AG04450 (cell line): ENCODE results near the gene EYA3. TPM values are rescaled to one million over a fixed set of nuclear protein-coding genes. Genes with fewer than 3 reads are reported as not detected.

Experiments
- CTCF ChIA-PET: fragments of 300-600, 350-600 bp; formaldehyde crosslinking; extraction: SDS; loops from one replicate; lab custom pipeline; 2022; ENCODE audit warnings: antibody characterized with exemption, inconsistent platforms; lab: Charles Lee
- POLR2A ChIA-PET: fragments of 350-600 bp; formaldehyde crosslinking; extraction: SDS; loops from one replicate; lab custom pipeline; 2021; ENCODE audit warnings: antibody characterized with exemption, inconsistent platforms; lab: Yijun Ruan, JAX
- DNase-seq: peaks from one replicate; pipeline ENCODE4 v3.0.0-alpha.2; 2011; ENCODE audit warnings: low read depth, low spot score
- H3K27ac ChIP-seq: one replicate; pipeline ENCODE4 v1.5.1; 2012; ENCODE audit warnings: low read depth, low read length, control low read depth
- H3K27me3 ChIP-seq: one replicate; pipeline ENCODE4 v1.6.0; 2012; ENCODE audit warnings: low read length; ENCODE audit not compliant: control insufficient read depth, insufficient read depth
- H3K4me3 ChIP-seq: 2 replicates; pipeline ENCODE4 v1.5.1; 2011; ENCODE audit warnings: mild to moderate bottlenecking, low read depth, low read length, control low read depth
- H3K9me3 ChIP-seq: 2 replicates; pipeline ENCODE4 v1.5.1; 2012; ENCODE audit warnings: low read length; ENCODE audit not compliant: control insufficient read depth, insufficient read depth
- CTCF ChIP-seq: IDR thresholded peaks from 2 replicates; pipeline ENCODE4 v1.5.1; 2011; ENCODE audit warnings: low read depth, low read length, control low read depth, inconsistent platforms
- polyA plus RNA-seq: library from polyadenylated mRNA; depleted of rRNA; stranded (reverse); fragments of >200 nt; gene quantifications from 2 replicates; pipeline ENCODE4 v1.2.3, GENCODE V29; 2011

The EYA3 gene
- polyA plus RNA-seq, 1 experiment: 17.0 TPM

- Histone ChIP-seq H3K27ac (no peak overlapping the region), H3K9me3 (no peaks in the 10 kb centered on the region), H3K27me3 (no peaks in the 10 kb centered on the region), H3K4me3 (no peak overlapping the region)
- DNase-seq: no peak
- ChIA-PET CTCF (interaction anchor here (0.5 to 1.3 kb wide), 5 partner anchors 10 to 490 kb away, joined by 3 to 5 read pairs (median 4); no protein-coding TSS in a partner anchor), POLR2A (no interaction called here)
- TF ChIP-seq CTCF: no peak
Measured at GRCh38 chr1:28058971-28059878, 29.2 kb downstream of the EYA3 start.

- H3K27ac ChIP-seq: no peak overlapping the region
- no peak overlapping the region for H3K4me3 ChIP-seq
- CTCF ChIA-PET: interaction anchor here (0.8 to 1.3 kb wide), 3 partner anchors 20 to 151 kb away, joined by 3 to 4 read pairs (median 3); no protein-coding TSS in a partner anchor
- no peak for DNase-seq
- H3K27me3 ChIP-seq: no peaks in the 10 kb centered on the region
- POLR2A ChIA-PET: no interaction called here
- TF ChIP-seq CTCF: no peak
- no peaks in the 10 kb centered on the region for H3K9me3 ChIP-seq
Measured at GRCh38 chr1:28058168-28058567, 30.2 kb downstream of the EYA3 start.

DNA sequence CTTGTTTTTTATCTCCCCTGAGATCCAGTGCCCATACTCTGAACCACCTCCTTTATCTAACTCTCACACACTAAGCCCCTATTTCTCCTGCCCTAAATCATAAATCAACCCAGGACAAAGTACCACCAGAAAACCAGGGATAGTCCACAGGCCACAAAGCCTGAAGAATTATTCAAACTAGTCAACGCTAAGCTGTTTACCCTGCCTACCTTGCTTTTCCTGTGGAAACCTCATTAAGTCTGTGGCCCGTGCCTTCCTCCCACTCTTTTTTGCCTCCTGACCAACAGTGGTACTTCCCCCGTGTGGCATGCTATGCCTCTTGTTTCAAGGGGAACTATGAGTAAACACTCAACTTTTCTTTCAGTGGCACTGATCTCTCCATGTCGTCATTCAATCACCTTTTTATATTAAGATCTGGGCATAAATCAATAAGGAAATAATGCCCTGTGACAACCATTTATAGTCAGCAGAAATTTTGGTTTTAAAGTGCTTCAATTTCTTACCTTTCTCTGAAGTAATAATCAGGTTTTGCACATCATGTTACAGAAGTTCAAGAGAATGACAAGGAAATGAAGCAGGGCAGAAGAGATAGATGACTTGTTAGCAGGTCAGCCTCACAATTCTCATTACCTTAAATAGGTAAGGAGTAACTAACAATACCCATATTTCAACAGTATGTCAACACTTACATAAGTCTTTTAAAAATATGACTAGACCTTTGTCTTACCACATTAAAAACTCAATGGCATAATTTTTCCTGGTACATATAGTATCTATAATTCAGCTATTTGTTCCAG lies 32.1 kb downstream of the EYA3 start:
- TF ChIP-seq CTCF: no peak
- ChIA-PET POLR2A (no interaction called here), CTCF (no interaction called here)
- Histone ChIP-seq H3K9me3 (no peaks in the 10 kb centered on the region), H3K27ac (no peak overlapping the region), H3K4me3 (no peak overlapping the region), H3K27me3 (no peaks in the 10 kb centered on the region)
- no peak for DNase-seq

GRCh38 chr1:28050776-28051175 lies 37.6 kb downstream of the EYA3 start:
- Histone ChIP-seq H3K27ac (no peak overlapping the region), H3K9me3 (no peaks in the 10 kb centered on the region), H3K4me3 (no peak overlapping the region), H3K27me3 (no peaks in the 10 kb centered on the region)
- no peak for TF ChIP-seq CTCF
- ChIA-PET POLR2A (no interaction called here), CTCF (no interaction called here)
- no peak for DNase-seq
